Trophoblast cell (in vitro differentiated cells and primary cell): Measurements from ENCODE around the gene CALR.
A peak's percentile ranks its signal among the peaks of the same experiment; 100 is the strongest.
"Not testable (repeated sequence)": the region's sequence is repeated elsewhere in the genome, so short reads cannot be mapped to it uniquely, and the experiment has no call there.

Experiments used
- DNase-seq, 2 donors: peaks; one replicate each; pipeline ENCODE4 v3.0.0-alpha.2; 2016
- H2AFZ ChIP-seq: 2 replicates; pipeline ENCODE4 v1.6.1; 2013; ENCODE audit warnings: low read length, moderate library complexity, mild to moderate bottlenecking; ENCODE audit not compliant: insufficient read depth, poor library complexity
- H2AK5ac ChIP-seq: 2 replicates; pipeline ENCODE4 v1.6.1; 2013; ENCODE audit warnings: mild to moderate bottlenecking, low read length
- H2BK120ac ChIP-seq: 2 replicates; pipeline ENCODE4 v1.6.1; 2013; ENCODE audit warnings: low read length, mild to moderate bottlenecking, moderate library complexity; ENCODE audit not compliant: insufficient read depth, poor library complexity
- H2BK12ac ChIP-seq: 2 replicates; pipeline ENCODE4 v1.6.1; 2013; ENCODE audit warnings: mild to moderate bottlenecking, low read length, moderate library complexity
- H2BK5ac ChIP-seq: 2 replicates; pipeline ENCODE4 v1.6.1; 2013; ENCODE audit warnings: low read length, low read depth, moderate library complexity, mild to moderate bottlenecking; ENCODE audit not compliant: poor library complexity
- H3K14ac ChIP-seq: 2 replicates; pipeline ENCODE4 v1.6.1; 2013; ENCODE audit warnings: mild to moderate bottlenecking, low read length
- H3K18ac ChIP-seq: 2 replicates; pipeline ENCODE4 v1.6.1; 2013; ENCODE audit warnings: mild to moderate bottlenecking, low read length
- H3K23ac ChIP-seq: 2 replicates; pipeline ENCODE4 v1.6.1; 2013; ENCODE audit warnings: low read length
- H3K27ac ChIP-seq: 2 replicates; pipeline ENCODE4 v1.5.1; 2013; ENCODE audit warnings: low read depth, mild to moderate bottlenecking, inconsistent platforms, low read length, moderate library complexity
- H3K27me3 ChIP-seq: 2 replicates; pipeline ENCODE4 v1.6.1; 2013; ENCODE audit warnings: inconsistent platforms, mild to moderate bottlenecking, low read length, moderate library complexity; ENCODE audit not compliant: insufficient read depth
- H3K36me3 ChIP-seq, 2 experiments: 1 replicate in 1 of 2; 2 replicates in 1 of 2; pipeline ENCODE4 v1.6.1; 2013; ENCODE audit warnings: low read length in 2 of 2, mild to moderate bottlenecking in 2 of 2, moderate library complexity in 1 of 2; ENCODE audit not compliant: insufficient read depth in 2 of 2, control insufficient read depth in 1 of 2
- H3K4ac ChIP-seq: 2 replicates; pipeline ENCODE4 v1.6.1; 2013; ENCODE audit warnings: low read depth, mild to moderate bottlenecking, low read length, moderate library complexity
- H3K4me1 ChIP-seq, 2 experiments: 1 replicate in 1 of 2; 2 replicates in 1 of 2; pipeline ENCODE4 v1.6.1; 2013; ENCODE audit warnings: low read length in 2 of 2, mild to moderate bottlenecking in 2 of 2, moderate library complexity in 1 of 2; ENCODE audit not compliant: insufficient read depth in 2 of 2, control insufficient read depth in 1 of 2
- H3K4me2 ChIP-seq: 2 replicates; pipeline ENCODE4 v1.6.1; 2013; ENCODE audit warnings: inconsistent platforms, mild to moderate bottlenecking, low read length, moderate library complexity
- H3K4me3 ChIP-seq: 2 replicates; pipeline ENCODE4 v1.5.1; 2013; ENCODE audit warnings: mild to moderate bottlenecking, low read depth, low read length, inconsistent platforms
- H3K79me1 ChIP-seq: one replicate; pipeline ENCODE4 v1.6.1; 2013; ENCODE audit warnings: low read length
- H3K79me2 ChIP-seq: 2 replicates; pipeline ENCODE4 v1.6.1; 2013; ENCODE audit warnings: low read length, mild to moderate bottlenecking; ENCODE audit not compliant: control insufficient read depth, insufficient read depth, poor library complexity
- H3K9ac ChIP-seq: 2 replicates; pipeline ENCODE4 v1.6.1; 2013; ENCODE audit warnings: mild to moderate bottlenecking, low read length
- H3K9me3 ChIP-seq: 2 replicates; pipeline ENCODE4 v1.6.1; 2013; ENCODE audit warnings: low read depth, mild to moderate bottlenecking, control low read depth, inconsistent platforms, low read length; ENCODE audit not compliant: insufficient read depth
- H4K12ac ChIP-seq: 2 replicates; pipeline ENCODE4 v1.6.1; 2013; ENCODE audit warnings: low read depth, mild to moderate bottlenecking, low read length, moderate library complexity
- H4K8ac ChIP-seq: 2 replicates; pipeline ENCODE4 v1.6.1; 2013; ENCODE audit warnings: low read depth, mild to moderate bottlenecking, low read length, moderate library complexity
- H4K91ac ChIP-seq: one replicate; pipeline ENCODE4 v1.6.1; 2013; ENCODE audit warnings: low read depth, mild to moderate bottlenecking, low read length, moderate library complexity
- WGBS: extraction: QIAGEN DNeasy Blood & Tissue Kit; methylation state at CpG from one replicate; pipeline ENCODE4 v1.1.7; 2013; ENCODE audit warnings: missing lambda C conversion rate; ENCODE audit not compliant: insufficient read length, insufficient coverage; ENCODE audit errors: extremely low coverage; 5-methylcytosine and 5-hydroxymethylcytosine counted together

Gene CALR

GRCh38 chr19:12953799-12954611 is 15.6 kb downstream of the CALR start:
- no peak for DNase-seq
- peaks cover 51 to 55% of the 10 kb centered on the region in 2 experiments for H3K36me3 ChIP-seq
- peaks cover 5% of the 10 kb centered on the region for H3K79me2 ChIP-seq
- no peaks in the 10 kb centered on the region for H3K27me3 ChIP-seq
- H4K91ac ChIP-seq = no peak overlapping the region
- H2AK5ac ChIP-seq = no peak overlapping the region
- no peak overlapping the region for H3K4me2 ChIP-seq
- H3K23ac ChIP-seq = no peak overlapping the region
- H2BK12ac ChIP-seq = no peak overlapping the region
- H3K9me3 ChIP-seq = peaks cover 2% of the 10 kb centered on the region
- no peak overlapping the region for H2AFZ ChIP-seq
- no peak overlapping the region for H3K27ac ChIP-seq
- peaks cover 4 to 7% of the 10 kb centered on the region in 2 experiments for H3K4me1 ChIP-seq
- no peak overlapping the region for H3K14ac ChIP-seq
- H4K8ac ChIP-seq = no peak overlapping the region
- H3K4ac ChIP-seq = no peak overlapping the region
- H3K4me3 ChIP-seq = no peak overlapping the region
- peaks cover 6% of the 10 kb centered on the region for H3K79me1 ChIP-seq
- no CpG with 5 or more reads among the region's 12 CpGs for WGBS
- H4K12ac ChIP-seq = no peak overlapping the region
- no peak overlapping the region for H3K9ac ChIP-seq
- H3K18ac ChIP-seq = no peak overlapping the region
- no peak overlapping the region for H2BK120ac ChIP-seq
- H2BK5ac ChIP-seq = no peak overlapping the region

GRCh38 chr19:12954612-12954962 is 16.2 kb downstream of the CALR start:
- H2BK12ac ChIP-seq = no peak overlapping the region
- H3K4ac ChIP-seq = no peak overlapping the region
- no peak overlapping the region for H3K4me3 ChIP-seq
- no peak overlapping the region for H2BK120ac ChIP-seq
- H4K8ac ChIP-seq = no peak overlapping the region
- peaks cover 5% of the 10 kb centered on the region for H3K79me2 ChIP-seq
- H2BK5ac ChIP-seq = no peak overlapping the region
- no peak overlapping the region for H2AFZ ChIP-seq
- no peaks in the 10 kb centered on the region for H3K27me3 ChIP-seq
- no peak overlapping the region for H4K12ac ChIP-seq
- peaks cover 6% of the 10 kb centered on the region for H3K79me1 ChIP-seq
- no peak overlapping the region for H3K4me2 ChIP-seq
- no peak overlapping the region for H4K91ac ChIP-seq
- no peak overlapping the region for H2AK5ac ChIP-seq
- no CpG with 5 or more reads among the region's 1 CpG for WGBS
- DNase-seq = no peak
- no peak overlapping the region for H3K23ac ChIP-seq
- no peak overlapping the region for H3K14ac ChIP-seq
- H3K4me1 ChIP-seq = peaks cover 4 to 7% of the 10 kb centered on the region in 2 experiments
- H3K27ac ChIP-seq = no peak overlapping the region
- H3K9ac ChIP-seq = no peak overlapping the region
- H3K36me3 ChIP-seq = peaks cover 45 to 49% of the 10 kb centered on the region in 2 experiments
- peaks cover 2% of the 10 kb centered on the region for H3K9me3 ChIP-seq
- H3K18ac ChIP-seq = no peak overlapping the region

- DNase-seq = not testable (repeated sequence)
- WGBS = no CpG with 5 or more reads among the region's 9 CpGs
These were observed 17.2 kb downstream of the CALR start for GRCh38 chr19:12955575-12955974.

GRCh38 chr19:12955996-12956395 is 17.6 kb downstream of the CALR start:
- Histone ChIP-seq H3K18ac (peak overlapping the region; percentile 43), H2AK5ac (peak overlapping the region; percentile 15), H2BK120ac (no peak overlapping the region), H4K12ac (no peak overlapping the region), H3K79me2 (peaks cover 5% of the 10 kb centered on the region), H3K4me1 (peaks cover 4 to 7% of the 10 kb centered on the region in 2 experiments), H3K4ac (peak overlapping the region; percentile 51), H3K9me3 (peaks cover 2% of the 10 kb centered on the region), H3K9ac (peak overlapping the region; percentile 31), H4K91ac (no peak overlapping the region), H3K14ac (no peak overlapping the region), H3K27ac (no peak overlapping the region), H4K8ac (no peak overlapping the region), H2AFZ (no peak overlapping the region), H2BK5ac (no peak overlapping the region), H3K4me3 (no peak overlapping the region), H2BK12ac (no peak overlapping the region), H3K4me2 (peak overlapping the region; percentile 90), H3K23ac (no peak overlapping the region), H3K79me1 (peaks cover 6% of the 10 kb centered on the region), H3K36me3 (peaks cover 31 to 36% of the 10 kb centered on the region in 2 experiments), H3K27me3 (no peaks in the 10 kb centered on the region)
- DNase-seq = peak in 1 of 2 donors; percentile 39
- no CpG with 5 or more reads among the region's 12 CpGs for WGBS

More at GRCh38 chr19:12955575-12955974, 17.2 kb downstream of the CALR start:
- not testable (repeated sequence) for H2AFZ ChIP-seq, H3K27ac ChIP-seq, H2BK120ac ChIP-seq, H2BK5ac ChIP-seq, H3K79me1 ChIP-seq, H3K14ac ChIP-seq, H4K12ac ChIP-seq, H4K91ac ChIP-seq, H2BK12ac ChIP-seq, H3K79me2 ChIP-seq, H3K23ac ChIP-seq, H3K4me1 ChIP-seq, H3K27me3 ChIP-seq, H2AK5ac ChIP-seq, H3K18ac ChIP-seq, H3K9ac ChIP-seq, H4K8ac ChIP-seq, H3K9me3 ChIP-seq, H3K4me3 ChIP-seq
- Histone ChIP-seq H3K36me3 (peaks cover 35 to 40% of the 10 kb centered on the region in 2 experiments), H3K4me2 (peak overlapping the region; percentile 90), H3K4ac (peak overlapping the region; percentile 33)
